ACC112 (cell line): ENCODE measurements around the gene CCER1.
A peak's percentile ranks its signal among the peaks of the same experiment; 100 is the strongest.

Experiments used
- H2AFZ ChIP-seq: fragments of 200-600 bp; sonication (generic); one replicate; pipeline ENCODE4 v1.6.0; 2017; ENCODE audit warnings: antibody characterized with exemption, low read length; ENCODE audit not compliant: unreplicated experiment
- H3K27ac ChIP-seq: fragments of 200-600 bp; sonication (generic); 2 replicates; pipeline ENCODE4 v1.5.1; 2014; ENCODE audit warnings: low read depth, mild to moderate bottlenecking, antibody characterized with exemption, low read length, moderate library complexity
- H3K27me3 ChIP-seq: fragments of 200-600 bp; sonication (generic); 2 replicates; pipeline ENCODE4 v1.6.1; 2014; ENCODE audit warnings: mild to moderate bottlenecking, antibody characterized with exemption, low read length, moderate library complexity, mixed read lengths; ENCODE audit not compliant: insufficient read depth
- H3K36me3 ChIP-seq: fragments of 200-600 bp; sonication (generic); 2 replicates; pipeline ENCODE4 v1.6.1; 2016; ENCODE audit warnings: mild to moderate bottlenecking, antibody characterized with exemption, low read length, moderate library complexity, mixed read lengths; ENCODE audit not compliant: insufficient read depth
- H3K4me1 ChIP-seq: fragments of 200-600 bp; sonication (generic); one replicate; pipeline ENCODE4 v1.6.1; 2016; ENCODE audit warnings: low read length, mixed read lengths; ENCODE audit not compliant: insufficient read depth, unreplicated experiment, control insufficient read depth
- H3K4me3 ChIP-seq: fragments of 200-600 bp; sonication (generic); 2 replicates; pipeline ENCODE4 v1.5.1; 2014; ENCODE audit warnings: mild to moderate bottlenecking, low read depth, low read length
- H3K79me2 ChIP-seq: fragments of 200-600 bp; sonication (generic); one replicate; pipeline ENCODE4 v1.6.0; 2016; ENCODE audit warnings: low read length; ENCODE audit not compliant: control insufficient read depth, unreplicated experiment, insufficient read depth

CCER1 gene

GRCh38 chr12:90954921-90955320 lies at the start of gene CCER1:
Gene CCER1, minus strand, starts transcription at chr12:90955176. Its CDS starts 434 bp downstream, at chr12:90954742.
- H3K4me1 ChIP-seq, result no peaks in the 10 kb centered on the region
- H3K27me3 ChIP-seq, result no peaks in the 10 kb centered on the region
- no peaks in the 10 kb centered on the region for H3K79me2 ChIP-seq
- no peak within 1 kb of the TSS for H2AFZ ChIP-seq
- no peak within 1 kb of the TSS for H3K27ac ChIP-seq
- H3K4me3 ChIP-seq, result no peak within 1 kb of the TSS
- no peaks in the 10 kb centered on the region for H3K36me3 ChIP-seq

DNA sequence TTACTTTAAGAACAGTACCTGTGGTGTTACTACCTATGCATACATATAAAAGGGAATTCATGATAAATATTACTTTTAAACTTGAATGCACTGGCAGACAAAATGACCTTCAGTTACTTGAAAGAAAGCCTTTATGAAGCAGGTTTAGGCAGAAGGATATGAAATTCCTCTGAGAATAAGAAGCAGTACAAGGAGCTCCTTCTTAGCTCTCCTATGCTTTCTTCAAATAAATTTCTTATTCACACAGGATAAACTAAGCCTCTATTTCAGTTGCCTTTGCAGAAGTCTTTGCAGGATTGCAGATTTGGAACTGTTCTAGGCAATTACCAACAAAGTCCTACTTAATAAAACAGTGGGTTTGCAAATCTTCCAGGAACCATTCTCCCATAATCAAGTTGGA lies 48.8 kb upstream of the CCER1 start:
- H3K4me3 ChIP-seq, result no peak overlapping the region
- H3K27me3 ChIP-seq, result no peaks in the 10 kb centered on the region

GRCh38 chr12:91001306-91001705 lies 46.3 kb upstream of the CCER1 start:
- Histone ChIP-seq H3K36me3 (no peaks in the 10 kb centered on the region), H2AFZ (no peak overlapping the region), H3K4me1 (no peaks in the 10 kb centered on the region), H3K27me3 (no peaks in the 10 kb centered on the region), H3K27ac (no peak overlapping the region), H3K79me2 (no peaks in the 10 kb centered on the region), H3K4me3 (no peak overlapping the region)

More for the DNA sequence above, 48.8 kb upstream of the CCER1 start:
- Histone ChIP-seq H3K79me2 (no peaks in the 10 kb centered on the region), H3K4me1 (no peaks in the 10 kb centered on the region), H3K27ac (no peak overlapping the region), H2AFZ (no peak overlapping the region), H3K36me3 (no peaks in the 10 kb centered on the region)

- no peak overlapping the region for H3K4me3 ChIP-seq
- no peak overlapping the region for H3K27ac ChIP-seq
- no peak overlapping the region for H2AFZ ChIP-seq
- no peaks in the 10 kb centered on the region for H3K79me2 ChIP-seq
- no peaks in the 10 kb centered on the region for H3K27me3 ChIP-seq
- H3K4me1 ChIP-seq, result peaks cover 3% of the 10 kb centered on the region
- no peaks in the 10 kb centered on the region for H3K36me3 ChIP-seq
Measured at GRCh38 chr12:90999966-91000365, 45.0 kb upstream of the CCER1 start.

GRCh38 chr12:90999527-90999926 lies 44.6 kb upstream of the CCER1 start:
- Histone ChIP-seq H3K4me1 (peaks cover 3% of the 10 kb centered on the region), H3K79me2 (no peaks in the 10 kb centered on the region), H3K36me3 (no peaks in the 10 kb centered on the region), H3K4me3 (no peak overlapping the region), H3K27me3 (no peaks in the 10 kb centered on the region), H2AFZ (no peak overlapping the region), H3K27ac (no peak overlapping the region)

GRCh38 chr12:90995010-90995409 lies 40.0 kb upstream of the CCER1 start:
- Histone ChIP-seq H3K27me3 (no peaks in the 10 kb centered on the region), H3K36me3 (no peaks in the 10 kb centered on the region), H3K79me2 (no peaks in the 10 kb centered on the region), H3K27ac (no peak overlapping the region), H2AFZ (peak overlapping the region; percentile 34), H3K4me3 (no peak overlapping the region), H3K4me1 (peaks cover 3% of the 10 kb centered on the region)

GRCh38 chr12:90991952-90992465 lies 37.0 kb upstream of the CCER1 start:
- Histone ChIP-seq H2AFZ (no peak overlapping the region), H3K27ac (no peak overlapping the region), H3K4me1 (peaks cover 3% of the 10 kb centered on the region), H3K36me3 (no peaks in the 10 kb centered on the region), H3K27me3 (no peaks in the 10 kb centered on the region), H3K79me2 (no peaks in the 10 kb centered on the region), H3K4me3 (no peak overlapping the region)

GRCh38 chr12:90990611-90991010 lies 35.6 kb upstream of the CCER1 start:
- Histone ChIP-seq H3K36me3 (peaks cover 2% of the 10 kb centered on the region; the same call in 1 of the 2 replicates), H3K27ac (no peak overlapping the region), H3K4me3 (no peak overlapping the region), H3K4me1 (peaks cover 3% of the 10 kb centered on the region), H2AFZ (no peak overlapping the region), H3K79me2 (no peaks in the 10 kb centered on the region), H3K27me3 (no peaks in the 10 kb centered on the region)

DNA sequence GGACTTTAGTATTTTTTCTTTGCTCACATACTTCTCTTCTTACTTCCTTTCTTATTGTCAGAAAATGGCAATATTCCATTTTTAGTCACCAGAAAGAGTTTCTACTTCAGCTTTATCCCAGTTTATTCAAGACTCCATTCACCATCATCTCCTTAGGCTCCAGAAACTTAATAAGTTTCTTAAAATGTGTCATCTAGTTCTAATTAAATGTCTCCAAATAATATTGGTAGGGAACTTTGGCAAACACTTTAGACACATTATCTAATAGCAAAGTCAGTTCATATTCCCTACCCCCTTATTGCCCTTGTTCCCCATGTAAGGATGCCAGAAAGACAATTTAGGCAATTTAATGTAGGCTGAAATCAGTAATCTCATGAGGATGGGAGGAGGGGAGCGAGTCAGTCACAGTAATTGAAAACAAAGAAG lies 34.7 kb upstream of the CCER1 start:
- Histone ChIP-seq H3K27ac (no peak overlapping the region), H3K4me3 (no peak overlapping the region), H2AFZ (no peak overlapping the region), H3K79me2 (no peaks in the 10 kb centered on the region), H3K36me3 (peaks cover 2% of the 10 kb centered on the region; the same call in 1 of the 2 replicates), H3K27me3 (no peaks in the 10 kb centered on the region), H3K4me1 (no peaks in the 10 kb centered on the region)

- no peaks in the 10 kb centered on the region for H3K79me2 ChIP-seq
- H3K36me3 ChIP-seq, result peaks cover 2% of the 10 kb centered on the region; the same call in 1 of the 2 replicates
- no peaks in the 10 kb centered on the region for H3K4me1 ChIP-seq
- H2AFZ ChIP-seq, result no peak overlapping the region
- H3K27ac ChIP-seq, result no peak overlapping the region
- no peak overlapping the region for H3K4me3 ChIP-seq
- no peaks in the 10 kb centered on the region for H3K27me3 ChIP-seq
Measured at GRCh38 chr12:90987520-90987919, 32.5 kb upstream of the CCER1 start.

- Histone ChIP-seq H3K27ac (no peak overlapping the region), H2AFZ (no peak overlapping the region), H3K27me3 (no peaks in the 10 kb centered on the region), H3K79me2 (no peaks in the 10 kb centered on the region), H3K4me3 (no peak overlapping the region), H3K36me3 (peaks cover 2% of the 10 kb centered on the region; the same call in 1 of the 2 replicates), H3K4me1 (no peaks in the 10 kb centered on the region)
Measured at GRCh38 chr12:90987101-90987500, 32.1 kb upstream of the CCER1 start.
